ENCODE results near the gene SRSF7.

SRSF7 gene

DNA sequence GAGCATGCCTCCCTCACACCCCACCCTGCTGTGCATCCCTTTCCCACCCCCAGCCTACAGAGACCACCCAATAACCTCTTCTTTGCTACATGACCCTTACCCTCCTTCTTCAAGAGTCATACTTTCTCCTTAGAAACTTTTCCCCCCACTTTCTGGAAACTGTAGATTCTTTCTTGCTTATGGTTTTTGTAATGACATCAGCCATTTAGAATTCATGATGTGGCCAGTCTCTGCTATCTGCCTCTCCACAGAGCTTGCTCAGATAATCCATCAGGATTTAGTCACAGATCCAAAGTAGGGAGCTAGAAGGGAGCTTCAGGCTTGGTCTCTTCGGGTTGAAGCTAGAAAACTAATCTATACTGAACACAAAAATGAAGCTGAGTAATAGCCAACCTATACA, 48.7 kb downstream of the SRSF7 start:
- peak overlapping the region; percentile 74 for H3K27ac ChIP-seq
- in situ Hi-C loops (cut with HindIII; ENCODE audit: low pct_ligation_motif_present, low sequenced_read_pairs) = no loop called here
- no peaks in the 10 kb centered on the region for H3K36me3 ChIP-seq (replicated peaks)
- no peaks in the 10 kb centered on the region for H3K27me3 ChIP-seq (replicated peaks)
- TF ChIP-seq, protein P1, sequence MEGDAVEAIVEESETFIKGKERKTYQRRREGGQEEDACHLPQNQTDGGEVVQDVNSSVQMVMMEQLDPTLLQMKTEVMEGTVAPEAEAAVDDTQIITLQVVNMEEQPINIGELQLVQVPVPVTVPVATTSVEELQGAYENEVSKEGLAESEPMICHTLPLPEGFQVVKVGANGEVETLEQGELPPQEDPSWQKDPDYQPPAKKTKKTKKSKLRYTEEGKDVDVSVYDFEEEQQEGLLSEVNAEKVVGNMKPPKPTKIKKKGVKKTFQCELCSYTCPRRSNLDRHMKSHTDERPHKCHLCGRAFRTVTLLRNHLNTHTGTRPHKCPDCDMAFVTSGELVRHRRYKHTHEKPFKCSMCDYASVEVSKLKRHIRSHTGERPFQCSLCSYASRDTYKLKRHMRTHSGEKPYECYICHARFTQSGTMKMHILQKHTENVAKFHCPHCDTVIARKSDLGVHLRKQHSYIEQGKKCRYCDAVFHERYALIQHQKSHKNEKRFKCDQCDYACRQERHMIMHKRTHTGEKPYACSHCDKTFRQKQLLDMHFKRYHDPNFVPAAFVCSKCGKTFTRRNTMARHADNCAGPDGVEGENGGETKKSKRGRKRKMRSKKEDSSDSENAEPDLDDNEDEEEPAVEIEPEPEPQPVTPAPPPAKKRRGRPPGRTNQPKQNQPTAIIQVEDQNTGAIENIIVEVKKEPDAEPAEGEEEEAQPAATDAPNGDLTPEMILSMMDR (IDR thresholded peaks at IDR 0.05; ENCODE audit: low read depth, low read length, missing control alignments) = no peak
- peak; percentile 82 for DNase-seq
- no peak overlapping the region for H3K4me3 ChIP-seq (ENCODE audit: low read depth, low read length)

GRCh38 chr2:38701542-38701941, 49.6 kb downstream of the SRSF7 start:
- TF ChIP-seq, protein P1 (IDR thresholded peaks at IDR 0.05; ENCODE audit: low read depth, low read length, missing control alignments) = no peak
- no peaks in the 10 kb centered on the region for H3K36me3 ChIP-seq (replicated peaks)
- in situ Hi-C loops (cut with HindIII; ENCODE audit: low pct_ligation_motif_present, low sequenced_read_pairs) = no loop called here
- H3K27me3 ChIP-seq (replicated peaks) = no peaks in the 10 kb centered on the region
- no peak for DNase-seq
- H3K4me3 ChIP-seq (ENCODE audit: low read depth, low read length) = no peak overlapping the region
- H3K27ac ChIP-seq = no peak overlapping the region

GRCh38 chr2:38700881-38701458, 50.2 kb downstream of the SRSF7 start:
- Histone ChIP-seq H3K27me3 (replicated peaks) (no peaks in the 10 kb centered on the region), H3K4me3 (ENCODE audit: low read depth, low read length) (no peak overlapping the region), H3K36me3 (replicated peaks) (no peaks in the 10 kb centered on the region), H3K27ac (no peak overlapping the region)
- TF ChIP-seq, protein P1 (IDR thresholded peaks at IDR 0.05; ENCODE audit: low read depth, low read length, missing control alignments) = no peak
- DNase-seq = no peak
- in situ Hi-C loops (cut with HindIII; ENCODE audit: low pct_ligation_motif_present, low sequenced_read_pairs) = no loop called here

DNA sequence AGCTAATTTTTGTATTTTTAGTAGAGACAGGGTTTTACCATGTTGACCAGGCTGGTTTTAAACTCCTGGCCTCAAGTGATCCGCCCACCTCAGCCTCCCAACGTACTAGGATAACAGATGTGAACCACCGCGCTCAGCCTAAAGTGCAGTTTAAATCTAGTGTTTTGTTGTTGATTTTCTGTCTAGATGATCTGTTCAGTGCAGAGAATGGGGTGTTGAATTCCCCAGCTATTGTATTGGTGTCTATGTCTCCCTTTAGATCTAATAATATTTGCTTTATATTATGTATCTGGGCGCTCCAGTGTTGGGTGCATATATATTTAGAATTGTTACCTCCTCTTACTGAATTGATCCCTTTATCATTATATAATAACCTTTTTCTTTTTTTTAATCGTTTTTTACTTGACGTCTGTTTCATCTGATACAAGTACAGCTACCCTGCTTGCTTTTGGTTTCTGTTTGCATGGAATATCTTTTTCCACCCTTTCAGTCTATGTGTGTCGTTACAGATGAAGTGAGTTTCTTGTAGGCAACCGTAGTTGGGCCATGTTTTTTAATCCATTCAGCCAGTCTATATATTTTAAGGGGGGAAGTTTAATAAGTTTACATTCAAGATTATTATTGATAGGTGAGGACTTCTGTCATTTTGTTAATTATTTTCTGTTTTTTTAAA, 50.9 kb downstream of the SRSF7 start:
- in situ Hi-C loops (cut with HindIII; ENCODE audit: low pct_ligation_motif_present, low sequenced_read_pairs) = no loop called here
- no peak for DNase-seq
- no peaks in the 10 kb centered on the region for H3K36me3 ChIP-seq (replicated peaks)
- no peaks in the 10 kb centered on the region for H3K27me3 ChIP-seq (replicated peaks)
- H3K4me3 ChIP-seq (ENCODE audit: low read depth, low read length) = no peak overlapping the region
- H3K27ac ChIP-seq = no peak overlapping the region
- TF ChIP-seq, protein P1 (IDR thresholded peaks at IDR 0.05; ENCODE audit: low read depth, low read length, missing control alignments) = no peak

GRCh38 chr2:38698467-38699003, 52.6 kb downstream of the SRSF7 start:
- Histone ChIP-seq H3K27ac (no peak overlapping the region), H3K27me3 (replicated peaks) (no peaks in the 10 kb centered on the region), H3K4me3 (ENCODE audit: low read depth, low read length) (no peak overlapping the region), H3K36me3 (replicated peaks) (no peaks in the 10 kb centered on the region)
- in situ Hi-C loops (cut with HindIII; ENCODE audit: low pct_ligation_motif_present, low sequenced_read_pairs) = no loop called here
- TF ChIP-seq, protein P1 (IDR thresholded peaks at IDR 0.05; ENCODE audit: low read depth, low read length, missing control alignments) = no peak
- no peak for DNase-seq
